Upper lobe of left lung (tissue), 6 donors: ENCODE measurements around the gene KIDINS220. TPM values are rescaled to one million over a fixed set of nuclear protein-coding genes. Genes with fewer than 3 reads are reported as not detected.

Source experiments
- ATAC-seq, 2 donors: fragments of 200-7000 bp; cut with Tn5 transposase; one replicate each; pipeline ENCODE4 v1.9.1; 2022; ENCODE audit warnings: mild to moderate bottlenecking in 2 of 2, moderate library complexity in 2 of 2; ENCODE audit not compliant: low FRiP score in 2 of 2
- DNase-seq, 2 donors: peaks; one replicate each; pipeline ENCODE4 v3.0.0-alpha.2; 2019 to 2020
- H3K27ac ChIP-seq, 4 donors: fragments of 200-600 bp; sonication (generic); one replicate each; pipeline ENCODE4 v1.5.1; 2016 to 2019
- H3K27me3 ChIP-seq, 4 donors: fragments of 200-600 bp; sonication (generic); one replicate each; pipeline ENCODE4 v1.5.1; 2017 to 2019
- H3K36me3 ChIP-seq, 4 donors: fragments of 200-600 bp; sonication (generic); one replicate each; pipeline ENCODE4 v1.5.1; 2016 to 2019
- H3K4me1 ChIP-seq, 4 donors: fragments of 200-600 bp; sonication (generic); one replicate each; pipeline ENCODE4 v1.5.1; 2018 to 2019
- H3K4me3 ChIP-seq, 4 donors: fragments of 200-600 bp; sonication (generic); one replicate each; pipeline ENCODE4 v1.5.1; 2017 to 2019; ENCODE audit warnings: mild to moderate bottlenecking in 2 of 4, moderate library complexity in 1 of 4
- H3K9me3 ChIP-seq, 4 donors: fragments of 200-600 bp; sonication (generic); one replicate each; pipeline ENCODE4 v1.5.1; 2018 to 2019
- CTCF ChIP-seq, 6 experiments: fragments of 450-650 bp in 4 of 6; fragments of 200-600 bp in 2 of 6; sonication (generic) in 2 of 6; IDR thresholded peaks; one replicate each; pipeline ENCODE4 v1.5.1; 2016 to 2019; ENCODE audit warnings: antibody characterized with exemption in 6 of 6
- EP300 ChIP-seq, 4 donors: sonication (generic); formaldehyde crosslinking; IDR thresholded peaks; one replicate each; pipeline ENCODE4 v1.5.1; 2017; ENCODE audit warnings: antibody characterized with exemption in 4 of 4, control low read depth in 2 of 4
- POLR2A ChIP-seq, 4 donors: fragments of 450-650 bp; IDR thresholded peaks; one replicate each; pipeline ENCODE4 v1.5.1; 2016 to 2017; ENCODE audit warnings: antibody characterized with exemption in 4 of 4, mild to moderate bottlenecking in 2 of 4
- POLR2AphosphoS5 ChIP-seq, 2 donors: sonication (generic); formaldehyde crosslinking; IDR thresholded peaks; one replicate each; pipeline ENCODE4 v1.5.1; 2017; ENCODE audit warnings: antibody characterized with exemption in 2 of 2
- whole genome bisulfite sequencing, 2 donors: methylation state at CpG; one replicate each; pipeline ENCODE4 v1.1.5; 2017 to 2018; 5-methylcytosine and 5-hydroxymethylcytosine counted together
- total RNA-seq, 6 donors: library from RNA; depleted of rRNA in 4 of 6; stranded (reverse); fragments of >200 nt in 4 of 6; gene quantifications; one replicate each; pipeline versions ENCODE4 v1.1.0 to v1.2.1, GENCODE V29; 2016 to 2021
- donor health status: DM: no; HTN: no; CAD: no; lungs with moderate emphysema.
- donor health status: DM: no; HTN: yes; CAD: no; lungs with severe emphysema.

Gene KIDINS220
- total RNA-seq, 6 donors from 2014 or later: 58.2 to 136 (median 69.9) TPM

- Histone ChIP-seq H3K4me1 (peaks cover 3 to 35% (median 25%) of the 10 kb centered on the region in 4 donors), H3K36me3 (peaks cover 11 to 79% (median 38%) of the 10 kb centered on the region in 4 donors), H3K27me3 (no peaks in the 10 kb centered on the region), H3K9me3 (no peaks in the 10 kb centered on the region), H3K27ac (peak overlapping the region in 2 of 4 donors; percentile 13 to 69), H3K4me3 (no peak overlapping the region)
- ATAC-seq: no peak
- no peak for DNase-seq
- TF ChIP-seq POLR2AphosphoS5 (IDR thresholded peaks at IDR 0.05) (no peak), CTCF (IDR thresholded peaks at IDR 0.05) (no peak), POLR2A (IDR thresholded peaks at IDR 0.05) (no peak), EP300 (IDR thresholded peaks at IDR 0.05) (no peak)
- WGBS, 2 donors: 58 to 69% methylated on average over 6 of the region's 6 CpGs
Observed at GRCh38 chr2:8805278-8806210, 31.9 kb downstream of the KIDINS220 start.

GRCh38 chr2:8803658-8804379, 33.6 kb downstream of the KIDINS220 start:
- Histone ChIP-seq H3K4me1 (peaks cover 3 to 35% (median 25%) of the 10 kb centered on the region in 4 donors), H3K36me3 (peaks cover 4 to 77% (median 33%) of the 10 kb centered on the region in 4 donors), H3K27me3 (no peaks in the 10 kb centered on the region), H3K27ac (peak overlapping the region in 3 of 4 donors; percentile 10 to 62 (median 51)), H3K4me3 (no peak overlapping the region), H3K9me3 (no peaks in the 10 kb centered on the region)
- TF ChIP-seq EP300 (IDR thresholded peaks at IDR 0.05): peak in 1 of 4 donors; percentile 68
- no peak for TF ChIP-seq POLR2A (IDR thresholded peaks at IDR 0.05)
- TF ChIP-seq CTCF (IDR thresholded peaks at IDR 0.05): peak in 2 of 6 experiments; percentile 15 to 26
- peak in 1 of 2 donors; percentile 37 for TF ChIP-seq POLR2AphosphoS5 (IDR thresholded peaks at IDR 0.05)
- ATAC-seq: peak; percentile 79 to 89
- 49 to 51% methylated on average over 3 of the region's 3 CpGs for WGBS, 2 donors
- peak in 1 of 2 donors; percentile 83 for DNase-seq

GRCh38 chr2:8802741-8803140, 34.7 kb downstream of the KIDINS220 start:
- WGBS, 2 donors: 88 to 96% methylated on average over 3 of the region's 3 CpGs
- H3K9me3 ChIP-seq: no peaks in the 10 kb centered on the region
- no peaks in the 10 kb centered on the region for H3K27me3 ChIP-seq
- no peak for DNase-seq
- no peak overlapping the region for H3K4me3 ChIP-seq
- peaks cover 7 to 80% (median 37%) of the 10 kb centered on the region in 4 donors for H3K36me3 ChIP-seq
- peaks cover 3 to 35% (median 25%) of the 10 kb centered on the region in 4 donors for H3K4me1 ChIP-seq
- no peak overlapping the region for H3K27ac ChIP-seq
- no peak for ATAC-seq
- TF ChIP-seq POLR2A (IDR thresholded peaks at IDR 0.05) (no peak), EP300 (IDR thresholded peaks at IDR 0.05) (no peak), CTCF (IDR thresholded peaks at IDR 0.05) (no peak), POLR2AphosphoS5 (IDR thresholded peaks at IDR 0.05) (no peak)

GRCh38 chr2:8800821-8801220, 36.6 kb downstream of the KIDINS220 start:
- WGBS, 2 donors: 95 to 99% methylated on average over 4 of the region's 4 CpGs
- peaks cover 9 to 76% (median 44%) of the 10 kb centered on the region in 4 donors for H3K36me3 ChIP-seq
- no peak for ATAC-seq

More at GRCh38 chr2:8800821-8801220, 36.6 kb downstream of the KIDINS220 start:
- Histone ChIP-seq H3K9me3 (no peaks in the 10 kb centered on the region), H3K27ac (no peak overlapping the region), H3K4me1 (peaks cover 3 to 22% (median 16%) of the 10 kb centered on the region in 4 donors), H3K27me3 (no peaks in the 10 kb centered on the region), H3K4me3 (no peak overlapping the region)
- no peak for TF ChIP-seq EP300 (IDR thresholded peaks at IDR 0.05)
- TF ChIP-seq CTCF (IDR thresholded peaks at IDR 0.05): no peak
- TF ChIP-seq POLR2AphosphoS5 (IDR thresholded peaks at IDR 0.05): no peak
- TF ChIP-seq POLR2A (IDR thresholded peaks at IDR 0.05): no peak
- DNase-seq: no peak
